ENCODE measurements around the gene CADM1.

The CADM1 gene

DNA sequence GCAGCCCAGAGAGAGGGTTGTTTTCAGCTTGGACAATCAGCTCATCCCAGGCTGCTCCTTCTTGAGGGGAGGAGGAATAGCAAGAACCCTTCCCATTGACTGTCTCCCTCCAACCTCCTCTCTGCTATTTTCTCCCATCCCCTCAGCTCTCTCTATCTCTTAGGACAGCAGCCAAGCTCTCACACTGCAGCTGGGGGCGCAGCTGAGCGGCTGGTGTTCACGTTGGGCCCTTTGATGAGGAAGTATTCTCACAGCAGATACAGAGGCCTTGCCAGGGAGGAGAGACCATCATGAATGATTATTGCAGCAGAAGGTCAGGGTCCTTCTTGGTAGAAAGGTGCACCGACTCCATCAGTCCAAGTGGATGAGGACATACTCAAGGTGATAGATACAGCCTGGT lies 26.5 kb upstream of the CADM1 start:
- Histone ChIP-seq H3K4me1 (ENCODE audit: control insufficient read depth, insufficient read depth, low read length) (peaks cover 3% of the 10 kb centered on the region), H3K36me3 (ENCODE audit: control insufficient read depth, insufficient read depth, low read length) (no peaks in the 10 kb centered on the region), H3K4me3 (ENCODE audit: low read depth, low read length) (no peak overlapping the region), H3K9ac (ENCODE audit: low read depth, low read length) (no peak overlapping the region), H3K27me3 (ENCODE audit: control insufficient read depth, insufficient read depth, low read length) (no peaks in the 10 kb centered on the region), H3K9me3 (ENCODE audit: control insufficient read depth, insufficient read depth, low read length) (no peaks in the 10 kb centered on the region)

DNA sequence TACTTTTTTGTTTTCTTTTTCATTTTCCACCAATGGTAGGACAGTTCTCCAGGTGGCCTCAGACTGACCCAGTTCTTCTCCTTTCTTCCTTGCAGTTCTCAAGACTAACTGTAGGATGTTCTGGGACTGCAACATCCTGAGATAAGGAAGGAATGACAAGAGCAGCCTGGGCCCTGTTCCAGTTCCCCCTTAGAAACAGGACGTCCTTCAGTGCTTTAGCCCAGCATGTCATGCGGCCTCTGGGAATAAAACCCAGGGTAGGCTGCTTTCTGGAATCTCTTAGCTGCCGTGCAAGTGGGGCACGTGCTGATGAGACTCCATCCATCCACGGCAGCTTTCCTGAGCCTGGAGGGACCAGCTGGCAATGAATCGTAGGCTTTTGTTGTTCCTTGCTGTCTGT lies 24.0 kb upstream of the CADM1 start:
- Histone ChIP-seq H3K9me3 (ENCODE audit: control insufficient read depth, insufficient read depth, low read length) (no peaks in the 10 kb centered on the region), H3K4me1 (ENCODE audit: control insufficient read depth, insufficient read depth, low read length) (peaks cover 3% of the 10 kb centered on the region), H3K27me3 (ENCODE audit: control insufficient read depth, insufficient read depth, low read length) (no peaks in the 10 kb centered on the region), H3K4me3 (ENCODE audit: low read depth, low read length) (no peak overlapping the region), H3K36me3 (ENCODE audit: control insufficient read depth, insufficient read depth, low read length) (no peaks in the 10 kb centered on the region), H3K9ac (ENCODE audit: low read depth, low read length) (no peak overlapping the region)

DNA sequence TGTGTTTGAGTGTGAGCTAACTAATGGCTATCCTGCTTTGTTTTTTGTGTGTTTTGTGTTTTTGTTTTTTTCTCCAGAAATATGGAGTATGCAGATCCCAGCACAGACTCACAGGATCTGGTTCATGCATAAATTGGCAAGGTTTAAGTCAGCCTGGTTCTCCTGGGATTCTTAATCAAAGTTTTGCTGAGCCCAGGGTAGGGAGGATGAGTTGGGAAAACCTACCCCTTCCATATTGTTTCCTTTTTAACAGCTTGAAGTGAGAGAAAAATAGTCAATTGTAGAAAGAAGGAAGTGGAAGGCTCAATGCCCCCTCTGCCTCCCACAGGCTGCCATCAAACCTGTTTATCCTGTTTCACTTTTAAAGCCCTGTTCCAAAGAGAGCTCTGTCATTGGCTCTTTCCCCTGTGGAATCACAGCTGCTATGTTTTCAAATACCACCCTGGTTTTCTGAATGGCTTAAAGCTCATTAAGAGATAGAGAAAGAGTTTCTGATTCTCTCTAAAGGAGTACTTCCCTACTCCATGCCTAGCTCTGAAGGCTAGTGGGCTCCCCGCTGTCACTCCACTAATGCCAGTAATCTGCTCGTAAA lies 23.4 kb upstream of the CADM1 start:
- no peak overlapping the region for H3K9ac ChIP-seq (ENCODE audit: low read depth, low read length)
- H3K27me3 ChIP-seq (ENCODE audit: control insufficient read depth, insufficient read depth, low read length): no peaks in the 10 kb centered on the region
- no peaks in the 10 kb centered on the region for H3K9me3 ChIP-seq (ENCODE audit: control insufficient read depth, insufficient read depth, low read length)
- H3K36me3 ChIP-seq (ENCODE audit: control insufficient read depth, insufficient read depth, low read length): no peaks in the 10 kb centered on the region
- H3K4me1 ChIP-seq (ENCODE audit: control insufficient read depth, insufficient read depth, low read length): peaks cover 3% of the 10 kb centered on the region
- H3K4me3 ChIP-seq (ENCODE audit: low read depth, low read length): no peak overlapping the region

DNA sequence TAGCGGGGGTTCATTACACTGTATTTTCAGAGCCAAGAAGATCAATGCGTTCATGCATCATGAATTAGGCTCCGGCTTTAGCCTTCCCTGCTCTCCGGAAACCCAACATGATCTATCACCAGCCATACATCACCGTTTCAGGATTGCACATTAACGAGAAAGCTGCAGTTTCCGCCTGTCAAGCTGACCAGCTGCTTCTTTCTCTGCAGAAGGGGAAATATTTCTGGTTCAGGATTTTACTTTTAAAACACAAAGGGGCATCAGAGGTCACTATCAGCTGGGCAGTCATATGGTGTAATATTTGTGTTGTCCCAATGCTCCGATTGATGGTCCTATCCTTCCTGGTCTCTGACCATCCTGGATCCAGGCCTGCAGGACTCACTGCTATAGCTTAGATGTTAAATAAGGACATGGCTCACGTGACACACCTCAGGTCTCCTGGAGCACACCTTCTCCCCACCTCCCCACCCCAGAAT lies 21.4 kb upstream of the CADM1 start:
- Histone ChIP-seq H3K9ac (ENCODE audit: low read depth, low read length) (no peak overlapping the region), H3K27me3 (ENCODE audit: control insufficient read depth, insufficient read depth, low read length) (no peaks in the 10 kb centered on the region), H3K9me3 (ENCODE audit: control insufficient read depth, insufficient read depth, low read length) (no peaks in the 10 kb centered on the region), H3K4me3 (ENCODE audit: low read depth, low read length) (no peak overlapping the region), H3K4me1 (ENCODE audit: control insufficient read depth, insufficient read depth, low read length) (peaks cover 3% of the 10 kb centered on the region), H3K36me3 (ENCODE audit: control insufficient read depth, insufficient read depth, low read length) (no peaks in the 10 kb centered on the region)

DNA sequence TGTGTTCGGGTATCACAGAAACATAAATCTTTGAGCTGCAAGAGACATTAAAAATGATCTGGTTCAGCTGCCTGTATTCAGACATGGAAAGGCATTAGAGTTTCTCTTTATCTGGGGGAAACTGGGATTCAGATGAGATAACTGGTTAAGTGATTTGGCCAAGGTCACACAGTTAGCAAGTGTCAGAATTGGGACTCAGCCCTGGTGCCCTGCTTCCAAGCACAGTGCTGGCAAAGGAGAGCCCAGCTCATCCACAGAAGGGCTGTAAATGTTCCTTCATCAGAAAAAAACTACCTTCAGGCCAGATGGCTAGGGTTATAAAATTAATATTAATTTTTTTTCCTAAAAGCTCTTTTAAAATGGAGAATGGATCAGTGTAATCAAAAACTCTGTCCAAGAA lies 20.4 kb upstream of the CADM1 start:
- Histone ChIP-seq H3K4me3 (ENCODE audit: low read depth, low read length) (no peak overlapping the region), H3K9ac (ENCODE audit: low read depth, low read length) (no peak overlapping the region), H3K4me1 (ENCODE audit: control insufficient read depth, insufficient read depth, low read length) (peaks cover 3% of the 10 kb centered on the region), H3K36me3 (ENCODE audit: control insufficient read depth, insufficient read depth, low read length) (no peaks in the 10 kb centered on the region), H3K27me3 (ENCODE audit: control insufficient read depth, insufficient read depth, low read length) (no peaks in the 10 kb centered on the region), H3K9me3 (ENCODE audit: control insufficient read depth, insufficient read depth, low read length) (no peaks in the 10 kb centered on the region)

DNA sequence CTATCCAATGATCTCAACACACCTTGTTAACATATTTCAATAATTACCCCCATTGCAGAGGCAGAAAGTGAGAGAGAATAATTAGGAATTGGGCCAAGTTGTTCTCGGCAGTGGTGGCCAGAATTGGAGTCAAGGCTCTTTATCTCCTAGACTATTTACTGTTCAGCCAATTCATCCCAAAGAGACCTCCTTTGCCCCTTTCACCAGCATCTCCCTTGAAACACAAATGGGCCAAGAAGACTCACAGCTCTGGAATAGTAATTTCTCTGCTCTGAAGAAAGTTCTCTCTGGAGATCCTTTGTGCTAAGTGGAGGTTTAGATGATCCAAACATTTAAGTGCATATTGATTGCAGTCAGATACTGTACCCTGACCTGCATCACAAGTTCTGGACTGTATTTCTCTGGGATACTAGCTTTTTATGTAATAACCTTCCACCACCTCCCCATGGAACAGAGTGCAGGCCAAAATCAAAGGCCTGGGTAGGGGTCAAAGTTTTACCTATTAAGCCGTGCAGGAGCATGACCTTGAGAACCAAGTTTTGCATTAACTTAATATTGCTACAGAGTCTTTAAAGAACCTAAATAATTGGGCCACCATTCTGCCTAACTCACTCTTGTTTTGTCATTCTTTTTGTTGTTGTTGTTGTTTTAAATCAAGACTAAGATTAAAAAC lies 19.6 kb upstream of the CADM1 start:
- H3K4me1 ChIP-seq (ENCODE audit: control insufficient read depth, insufficient read depth, low read length): peaks cover 3% of the 10 kb centered on the region
- H3K9me3 ChIP-seq (ENCODE audit: control insufficient read depth, insufficient read depth, low read length): no peaks in the 10 kb centered on the region
- H3K4me3 ChIP-seq (ENCODE audit: low read depth, low read length): no peak overlapping the region
- H3K27me3 ChIP-seq (ENCODE audit: control insufficient read depth, insufficient read depth, low read length): no peaks in the 10 kb centered on the region
- no peaks in the 10 kb centered on the region for H3K36me3 ChIP-seq (ENCODE audit: control insufficient read depth, insufficient read depth, low read length)
- H3K9ac ChIP-seq (ENCODE audit: low read depth, low read length): no peak overlapping the region

DNA sequence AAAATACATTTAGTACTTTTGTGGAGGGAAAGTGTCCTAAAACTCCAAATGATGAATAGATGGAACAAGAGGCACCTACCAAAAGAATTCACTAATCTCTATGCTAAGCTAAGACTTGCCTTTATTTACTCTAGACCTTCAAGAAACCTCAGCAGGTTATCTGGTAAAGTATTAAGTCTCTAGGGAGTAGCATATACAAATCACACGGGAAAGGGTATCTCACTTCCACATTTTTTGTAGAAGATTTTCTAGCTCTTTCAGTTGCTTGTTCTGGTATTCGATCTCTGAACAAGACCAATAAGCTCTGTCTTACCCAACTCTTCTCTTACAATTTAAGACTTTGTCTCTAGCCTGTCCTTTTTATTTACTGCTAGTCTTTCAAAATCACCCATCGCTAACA lies 18.1 kb upstream of the CADM1 start:
- Histone ChIP-seq H3K9ac (ENCODE audit: low read depth, low read length) (no peak overlapping the region), H3K27me3 (ENCODE audit: control insufficient read depth, insufficient read depth, low read length) (no peaks in the 10 kb centered on the region), H3K9me3 (ENCODE audit: control insufficient read depth, insufficient read depth, low read length) (no peaks in the 10 kb centered on the region), H3K4me3 (ENCODE audit: low read depth, low read length) (no peak overlapping the region), H3K36me3 (ENCODE audit: control insufficient read depth, insufficient read depth, low read length) (no peaks in the 10 kb centered on the region), H3K4me1 (ENCODE audit: control insufficient read depth, insufficient read depth, low read length) (no peaks in the 10 kb centered on the region)

DNA sequence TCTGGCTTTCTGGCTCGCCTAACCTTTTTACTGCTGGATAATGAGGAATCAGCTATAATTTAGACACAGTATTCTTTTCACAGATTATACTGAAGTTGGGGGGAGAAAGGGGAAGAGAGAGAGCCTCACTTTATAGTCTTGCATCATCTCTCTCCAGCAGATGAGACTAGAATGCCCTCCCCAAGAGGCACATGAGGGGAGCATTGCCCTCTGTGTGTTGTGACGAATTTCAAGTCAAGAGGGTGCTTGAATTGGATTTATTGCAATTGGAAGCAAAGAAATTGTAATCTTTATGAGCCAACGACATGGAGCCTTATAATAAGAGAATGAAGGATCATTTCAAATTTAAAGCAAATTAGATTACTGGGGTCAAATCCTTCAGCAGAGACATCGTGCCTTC lies 17.6 kb upstream of the CADM1 start:
- no peaks in the 10 kb centered on the region for H3K4me1 ChIP-seq (ENCODE audit: control insufficient read depth, insufficient read depth, low read length)
- no peaks in the 10 kb centered on the region for H3K36me3 ChIP-seq (ENCODE audit: control insufficient read depth, insufficient read depth, low read length)
- H3K27me3 ChIP-seq (ENCODE audit: control insufficient read depth, insufficient read depth, low read length): no peaks in the 10 kb centered on the region
- no peaks in the 10 kb centered on the region for H3K9me3 ChIP-seq (ENCODE audit: control insufficient read depth, insufficient read depth, low read length)
- no peak overlapping the region for H3K4me3 ChIP-seq (ENCODE audit: low read depth, low read length)
- H3K9ac ChIP-seq (ENCODE audit: low read depth, low read length): no peak overlapping the region

DNA sequence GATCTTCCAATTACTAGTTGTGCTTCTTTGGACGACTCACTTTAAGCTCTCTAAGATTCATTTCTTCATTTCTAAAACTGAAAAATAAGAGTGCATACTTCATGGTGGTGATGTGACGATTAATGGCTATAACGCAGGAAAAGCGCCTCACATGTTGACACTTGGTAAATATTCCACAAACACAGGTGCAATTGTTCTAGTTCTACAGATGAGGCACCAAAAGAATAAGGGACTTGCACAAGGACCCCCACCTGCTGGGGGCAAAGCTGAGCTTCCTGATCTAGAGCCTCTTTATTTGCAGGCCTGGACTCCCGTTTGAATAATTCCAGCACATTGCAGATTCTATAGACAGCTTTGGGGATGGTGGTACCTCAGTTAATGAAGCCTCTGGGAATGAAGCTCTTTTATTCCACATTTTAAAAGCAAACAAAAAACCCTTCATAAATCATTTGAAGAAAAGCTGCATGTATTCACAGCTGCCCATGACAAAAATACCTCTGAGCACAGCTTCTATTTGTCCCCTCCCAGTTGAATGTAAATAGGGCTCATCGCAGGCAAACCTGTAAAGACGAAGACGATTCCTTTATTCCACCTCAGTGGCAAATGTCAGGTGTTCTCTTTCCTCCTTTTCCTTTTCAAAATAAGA lies 14.9 kb upstream of the CADM1 start:
- no peaks in the 10 kb centered on the region for H3K4me1 ChIP-seq (ENCODE audit: control insufficient read depth, insufficient read depth, low read length)
- H3K9me3 ChIP-seq (ENCODE audit: control insufficient read depth, insufficient read depth, low read length): no peaks in the 10 kb centered on the region
- H3K4me3 ChIP-seq (ENCODE audit: low read depth, low read length): no peak overlapping the region
- no peaks in the 10 kb centered on the region for H3K27me3 ChIP-seq (ENCODE audit: control insufficient read depth, insufficient read depth, low read length)
- H3K36me3 ChIP-seq (ENCODE audit: control insufficient read depth, insufficient read depth, low read length): no peaks in the 10 kb centered on the region
- no peak overlapping the region for H3K9ac ChIP-seq (ENCODE audit: low read depth, low read length)

DNA sequence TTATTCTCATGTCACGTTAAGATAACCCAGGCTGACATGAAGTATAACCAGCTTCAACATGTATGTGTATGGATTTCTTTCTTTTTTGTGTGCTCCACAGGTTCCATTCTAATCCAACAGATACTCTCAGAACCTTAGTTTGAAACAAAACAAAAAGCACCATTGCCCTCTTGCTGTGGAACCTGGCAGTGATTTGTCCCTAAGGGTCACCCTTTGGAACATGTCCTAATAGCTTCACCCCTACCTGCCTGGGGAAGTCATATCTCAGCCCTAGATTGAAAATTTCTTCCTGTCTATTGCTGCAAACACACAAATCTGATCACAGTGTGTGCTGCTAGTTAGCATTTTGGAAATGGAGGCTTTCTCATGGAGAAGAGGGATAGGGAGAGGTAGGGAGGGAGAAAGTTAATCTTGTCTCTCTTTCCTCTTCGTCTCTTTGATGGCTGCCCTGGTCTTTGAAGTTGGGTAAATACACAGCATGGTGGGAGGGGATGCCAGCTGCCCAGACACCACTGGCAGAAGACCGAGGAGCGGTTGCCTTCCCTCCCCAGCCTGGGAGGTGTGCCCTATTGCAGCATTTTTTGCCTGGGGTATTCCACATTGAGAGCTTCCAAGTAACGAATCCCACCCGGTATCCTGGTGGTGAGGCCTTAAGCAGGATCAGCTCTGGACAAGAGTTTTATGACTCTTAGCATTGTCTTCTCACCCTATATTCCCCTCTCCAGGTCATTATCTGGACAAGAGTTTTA lies 11.6 kb upstream of the CADM1 start:
- Histone ChIP-seq H3K4me3 (ENCODE audit: low read depth, low read length) (no peak overlapping the region), H3K27me3 (ENCODE audit: control insufficient read depth, insufficient read depth, low read length) (peaks cover 3% of the 10 kb centered on the region), H3K36me3 (ENCODE audit: control insufficient read depth, insufficient read depth, low read length) (no peaks in the 10 kb centered on the region), H3K9me3 (ENCODE audit: control insufficient read depth, insufficient read depth, low read length) (no peaks in the 10 kb centered on the region), H3K4me1 (ENCODE audit: control insufficient read depth, insufficient read depth, low read length) (no peaks in the 10 kb centered on the region), H3K9ac (ENCODE audit: low read depth, low read length) (no peak overlapping the region)

DNA sequence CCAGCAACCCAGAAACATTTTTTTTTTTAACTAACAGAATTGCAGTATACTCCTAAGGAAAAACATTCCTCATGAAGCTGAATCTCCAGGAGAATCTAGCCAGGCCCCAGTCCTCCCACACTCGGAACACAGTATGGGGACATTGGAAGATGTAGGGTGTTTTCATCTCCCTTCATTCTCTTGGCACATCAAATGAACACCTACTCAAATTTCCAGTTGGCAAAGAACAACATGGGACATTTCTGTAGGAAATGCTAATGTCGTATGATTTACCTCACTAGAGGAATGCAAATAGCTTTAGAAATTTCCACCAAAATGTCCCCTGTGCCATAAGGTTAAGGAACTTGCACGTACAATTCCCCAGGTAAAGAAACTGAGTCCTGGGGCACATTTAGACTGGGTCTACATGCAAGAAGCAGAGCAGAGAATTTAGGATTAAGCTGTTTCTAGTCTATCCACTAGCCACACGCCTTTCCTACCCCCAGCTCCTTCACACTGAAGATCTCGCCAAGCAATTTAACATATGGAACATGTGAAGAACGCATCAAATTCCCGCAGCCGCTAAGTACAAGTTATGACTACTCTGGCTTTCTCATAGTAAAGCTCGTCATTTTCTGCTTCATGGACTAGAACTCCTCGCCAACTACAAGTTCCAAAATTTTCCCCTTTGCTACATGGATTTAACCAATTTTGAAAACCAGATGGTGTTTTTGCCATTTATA lies 2.9 kb upstream of the CADM1 start:
- Histone ChIP-seq H3K27me3 (ENCODE audit: control insufficient read depth, insufficient read depth, low read length) (peaks cover 33% of the 10 kb centered on the region), H3K4me3 (ENCODE audit: low read depth, low read length) (no peak overlapping the region), H3K4me1 (ENCODE audit: control insufficient read depth, insufficient read depth, low read length) (no peaks in the 10 kb centered on the region), H3K9me3 (ENCODE audit: control insufficient read depth, insufficient read depth, low read length) (no peaks in the 10 kb centered on the region), H3K36me3 (ENCODE audit: control insufficient read depth, insufficient read depth, low read length) (no peaks in the 10 kb centered on the region), H3K9ac (ENCODE audit: low read depth, low read length) (no peak overlapping the region)
